Measurements from ENCODE around the gene MARF1. TPM values are rescaled to one million over a fixed set of nuclear protein-coding genes. Genes with fewer than 3 reads are reported as not detected.
"Not testable (repeated sequence)": the region's sequence is repeated elsewhere in the genome, so short reads cannot be mapped to it uniquely, and the experiment has no call there.

Gene MARF1
- total RNA-seq, 1 donor from 2014 or later, result 58.8 TPM

GRCh38 chr16:15578824-15579223, 64.1 kb downstream of the MARF1 start:
- Mint-ChIP-seq H3K4me1 (ENCODE audit: low read depth) (peaks cover 11% of the 10 kb centered on the region), H3K4me3 (no peak overlapping the region), H3K36me3 (ENCODE audit: low read depth) (peaks cover 7% of the 10 kb centered on the region), H3K9me3 (peaks cover 10% of the 10 kb centered on the region), H3K27ac (no peak overlapping the region), H3K27me3 (ENCODE audit: insufficient read depth) (no peaks in the 10 kb centered on the region)
- intact Hi-C loops (cut with micrococcal nuclease), result no loop called here
- DNase-seq (ENCODE audit: low spot score), result no peak

DNA sequence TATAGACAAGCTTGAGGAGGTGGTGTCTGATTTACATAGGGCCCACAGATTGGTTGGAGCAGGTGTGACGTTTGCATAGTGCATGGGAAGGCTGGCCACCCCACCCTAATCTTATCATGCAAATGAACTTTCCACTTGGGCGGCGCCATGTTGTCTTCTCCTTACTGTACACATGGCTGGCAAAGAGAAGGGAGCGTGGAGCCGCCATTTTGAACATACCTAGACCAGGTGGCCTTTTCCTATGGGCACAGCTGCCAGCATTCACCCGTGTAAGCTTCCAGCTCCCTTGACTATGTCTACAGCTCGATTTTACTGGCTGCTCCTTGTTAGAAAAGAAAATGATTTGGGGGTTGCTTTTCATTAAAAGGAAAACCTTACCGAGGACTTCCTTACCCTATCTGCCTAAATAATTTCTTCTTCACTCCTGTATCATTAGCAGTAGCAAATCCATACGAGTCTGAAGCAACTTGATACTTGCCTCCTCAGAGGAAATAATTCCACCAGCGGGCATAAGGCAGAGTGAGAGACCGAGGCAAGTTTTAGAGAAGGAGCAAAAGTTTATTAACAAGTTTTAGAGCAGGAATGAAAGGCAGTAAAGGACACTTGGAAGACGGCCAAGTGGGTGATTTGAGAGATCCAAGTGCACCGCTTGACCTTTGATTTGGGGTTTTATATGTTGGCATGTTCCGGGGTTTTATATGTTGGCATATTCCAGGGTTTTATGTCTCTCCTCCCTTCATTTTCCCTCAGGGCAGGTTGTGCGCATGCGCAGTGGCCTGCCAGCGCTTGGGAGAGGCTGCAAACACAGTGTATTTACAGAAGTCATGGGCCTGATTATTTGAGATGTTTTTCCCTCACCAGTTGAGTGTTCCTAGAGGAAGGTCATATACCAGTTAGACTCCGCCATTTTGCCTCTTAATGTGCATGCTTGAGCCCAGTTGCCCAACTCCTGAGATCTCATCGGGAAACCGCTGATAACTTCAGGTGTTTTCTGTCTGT, 65.7 kb downstream of the MARF1 start:
- no peaks in the 10 kb centered on the region for H3K27me3 Mint-ChIP-seq (ENCODE audit: insufficient read depth)
- no peak overlapping the region for H3K27ac Mint-ChIP-seq
- H3K4me3 Mint-ChIP-seq, result no peak overlapping the region
- H3K9me3 Mint-ChIP-seq, result peaks cover 24% of the 10 kb centered on the region
- peaks cover 11% of the 10 kb centered on the region for H3K36me3 Mint-ChIP-seq (ENCODE audit: low read depth)
- intact Hi-C loops (cut with micrococcal nuclease), result no loop called here
- DNase-seq (ENCODE audit: low spot score), result no peak
- peaks cover 25% of the 10 kb centered on the region for H3K4me1 Mint-ChIP-seq (ENCODE audit: low read depth)

- H3K4me3 Mint-ChIP-seq, result no peak overlapping the region
- no peaks in the 10 kb centered on the region for H3K27me3 Mint-ChIP-seq (ENCODE audit: insufficient read depth)
- peaks cover 26% of the 10 kb centered on the region for H3K9me3 Mint-ChIP-seq
- peaks cover 27% of the 10 kb centered on the region for H3K4me1 Mint-ChIP-seq (ENCODE audit: low read depth)
- peaks cover 14% of the 10 kb centered on the region for H3K36me3 Mint-ChIP-seq (ENCODE audit: low read depth)
- H3K27ac Mint-ChIP-seq, result no peak overlapping the region
- no peak for DNase-seq (ENCODE audit: low spot score)
- intact Hi-C loops (cut with micrococcal nuclease), result no loop called here
Measured at GRCh38 chr16:15575293-15576049, 67.5 kb downstream of the MARF1 start.

DNA sequence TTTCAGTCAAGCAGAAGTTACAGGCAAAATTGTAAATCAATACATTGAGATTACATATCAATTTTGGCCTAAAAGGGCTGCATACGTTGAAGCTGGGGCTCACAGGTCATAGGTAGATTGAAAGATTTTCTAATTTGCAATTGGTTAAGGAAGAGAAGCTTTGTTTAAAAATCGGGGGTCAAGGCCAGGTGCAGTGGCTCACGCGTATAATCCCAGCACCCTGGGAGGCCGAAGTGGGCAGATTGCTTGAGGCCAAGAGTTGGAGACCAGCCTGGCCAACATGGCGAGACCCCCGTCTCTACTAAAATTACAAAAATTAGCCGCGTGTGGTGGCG, 68.4 kb downstream of the MARF1 start:
- H3K27me3 Mint-ChIP-seq (ENCODE audit: insufficient read depth), result no peaks in the 10 kb centered on the region
- H3K27ac Mint-ChIP-seq, result no peak overlapping the region
- peaks cover 26% of the 10 kb centered on the region for H3K9me3 Mint-ChIP-seq
- intact Hi-C loops (cut with micrococcal nuclease), result no loop called here
- peaks cover 14% of the 10 kb centered on the region for H3K36me3 Mint-ChIP-seq (ENCODE audit: low read depth)
- no peak for DNase-seq (ENCODE audit: low spot score)
- H3K4me1 Mint-ChIP-seq (ENCODE audit: low read depth), result peaks cover 27% of the 10 kb centered on the region
- H3K4me3 Mint-ChIP-seq, result no peak overlapping the region

GRCh38 chr16:15573896-15574613, 68.9 kb downstream of the MARF1 start:
- not testable (repeated sequence) for H3K27me3 Mint-ChIP-seq (ENCODE audit: insufficient read depth); H3K4me3 Mint-ChIP-seq; H3K27ac Mint-ChIP-seq; DNase-seq (ENCODE audit: low spot score)
- intact Hi-C loops (cut with micrococcal nuclease), result loop anchor here (2.0 kb wide), 1 partner anchor 85 kb away; no protein-coding TSS in a partner anchor
- H3K36me3 Mint-ChIP-seq (ENCODE audit: low read depth), result peaks cover 15% of the 10 kb centered on the region
- H3K4me1 Mint-ChIP-seq (ENCODE audit: low read depth), result peaks cover 27% of the 10 kb centered on the region
- peaks cover 26% of the 10 kb centered on the region for H3K9me3 Mint-ChIP-seq

DNA sequence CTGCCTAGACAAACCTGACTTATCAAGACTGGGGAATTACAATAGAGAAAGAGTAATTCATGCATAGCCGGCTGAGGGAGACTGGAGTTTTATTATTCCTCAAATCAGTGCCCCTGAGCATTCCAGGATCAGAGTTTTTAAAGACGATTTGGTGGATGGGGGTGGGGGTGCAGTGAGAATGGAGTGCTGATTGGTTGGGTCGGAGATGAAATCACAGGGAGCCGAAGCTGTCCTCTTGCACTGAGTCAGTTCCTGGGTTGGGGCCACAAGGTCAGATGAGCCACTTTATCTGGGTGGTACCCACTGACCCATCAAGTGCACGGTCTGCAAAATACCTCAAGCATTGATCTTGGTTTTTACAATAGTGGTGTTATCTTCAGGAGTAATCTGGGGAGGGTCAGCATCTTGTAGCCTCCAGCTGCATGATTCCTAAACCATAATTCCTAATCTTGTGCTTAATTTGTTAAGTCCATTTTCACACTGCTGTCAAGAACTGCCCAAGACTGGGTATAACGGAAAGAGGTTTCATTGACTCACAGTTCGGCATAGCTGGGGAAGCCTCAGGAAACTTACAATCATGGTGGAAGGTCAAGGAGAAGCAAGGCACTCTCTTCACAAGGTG, 69.6 kb downstream of the MARF1 start:
- no peak overlapping the region for H3K4me3 Mint-ChIP-seq
- intact Hi-C loops (cut with micrococcal nuclease), result loop anchor here (2.0 kb wide), 1 partner anchor 85 kb away; no protein-coding TSS in a partner anchor
- peaks cover 26% of the 10 kb centered on the region for H3K9me3 Mint-ChIP-seq
- no peak for DNase-seq (ENCODE audit: low spot score)
- peak overlapping the region; percentile 69 for H3K27ac Mint-ChIP-seq
- H3K27me3 Mint-ChIP-seq (ENCODE audit: insufficient read depth), result no peaks in the 10 kb centered on the region
- peaks cover 17% of the 10 kb centered on the region for H3K36me3 Mint-ChIP-seq (ENCODE audit: low read depth)
- H3K4me1 Mint-ChIP-seq (ENCODE audit: low read depth), result peaks cover 27% of the 10 kb centered on the region

GRCh38 chr16:15572329-15573001, 70.5 kb downstream of the MARF1 start:
- H3K36me3 Mint-ChIP-seq (ENCODE audit: low read depth), result peaks cover 17% of the 10 kb centered on the region
- H3K27me3 Mint-ChIP-seq (ENCODE audit: insufficient read depth), result no peaks in the 10 kb centered on the region
- H3K27ac Mint-ChIP-seq, result peak overlapping the region; percentile 69
- no peak overlapping the region for H3K4me3 Mint-ChIP-seq
- peaks cover 26% of the 10 kb centered on the region for H3K9me3 Mint-ChIP-seq
- intact Hi-C loops (cut with micrococcal nuclease), result loop anchor here (1.0 to 2.0 kb wide), 3 partner anchors 19 to 84 kb away; no protein-coding TSS in a partner anchor
- peaks cover 27% of the 10 kb centered on the region for H3K4me1 Mint-ChIP-seq (ENCODE audit: low read depth)
- no peak for DNase-seq (ENCODE audit: low spot score)

GRCh38 chr16:15571557-15571956, 71.4 kb downstream of the MARF1 start:
- H3K4me1 Mint-ChIP-seq (ENCODE audit: low read depth), result peaks cover 27% of the 10 kb centered on the region

GRCh38 chr16:15570666-15571065, 72.3 kb downstream of the MARF1 start:
- Mint-ChIP-seq H3K4me1 (ENCODE audit: low read depth) (peaks cover 27% of the 10 kb centered on the region), H3K36me3 (ENCODE audit: low read depth) (peaks cover 17% of the 10 kb centered on the region), H3K9me3 (peaks cover 19% of the 10 kb centered on the region)
- H3K27me3 Mint-ChIP-seq (ENCODE audit: insufficient read depth); H3K27ac Mint-ChIP-seq; intact Hi-C loops (cut with micrococcal nuclease); DNase-seq (ENCODE audit: low spot score); H3K4me3 Mint-ChIP-seq: not testable (repeated sequence)

More at GRCh38 chr16:15571557-15571956, 71.4 kb downstream of the MARF1 start:
- Mint-ChIP-seq H3K36me3 (ENCODE audit: low read depth) (peaks cover 17% of the 10 kb centered on the region), H3K27me3 (ENCODE audit: insufficient read depth) (no peaks in the 10 kb centered on the region), H3K27ac (peak overlapping the region; percentile 49), H3K9me3 (peaks cover 23% of the 10 kb centered on the region), H3K4me3 (no peak overlapping the region)
- no peak for DNase-seq (ENCODE audit: low spot score)
- intact Hi-C loops (cut with micrococcal nuclease), result no loop called here

GRCh38 chr16:15567823-15568222, 75.1 kb downstream of the MARF1 start:
- peaks cover 21% of the 10 kb centered on the region for H3K4me1 Mint-ChIP-seq (ENCODE audit: low read depth)
- no peaks in the 10 kb centered on the region for H3K27me3 Mint-ChIP-seq (ENCODE audit: insufficient read depth)
- H3K9me3 Mint-ChIP-seq, result peaks cover 12% of the 10 kb centered on the region
- peaks cover 16% of the 10 kb centered on the region for H3K36me3 Mint-ChIP-seq (ENCODE audit: low read depth)
- no peak overlapping the region for H3K4me3 Mint-ChIP-seq
- no peak for DNase-seq (ENCODE audit: low spot score)
- intact Hi-C loops (cut with micrococcal nuclease), result no loop called here
- no peak overlapping the region for H3K27ac Mint-ChIP-seq

DNA sequence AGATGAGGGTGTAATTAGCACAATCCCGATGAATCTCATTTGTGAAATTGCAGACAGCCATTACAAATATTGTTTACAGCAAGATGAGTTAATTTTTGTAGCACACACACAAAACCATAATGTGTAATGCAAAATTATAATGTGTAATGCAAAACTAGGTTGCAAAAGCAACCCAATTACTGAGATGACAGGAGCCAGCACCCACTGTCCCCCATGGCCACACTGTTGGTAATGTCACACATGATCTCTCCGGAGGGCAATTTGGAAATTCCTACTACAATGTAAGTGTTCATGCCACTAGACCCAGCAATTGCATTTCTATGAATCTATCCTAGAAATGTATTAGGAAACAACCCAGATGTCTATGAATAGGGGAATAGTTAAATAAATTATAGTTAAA, 76.9 kb downstream of the MARF1 start:
- peaks cover 4% of the 10 kb centered on the region for H3K9me3 Mint-ChIP-seq
- H3K27me3 Mint-ChIP-seq (ENCODE audit: insufficient read depth), result no peaks in the 10 kb centered on the region
- no peak overlapping the region for H3K4me3 Mint-ChIP-seq
- H3K36me3 Mint-ChIP-seq (ENCODE audit: low read depth), result peaks cover 7% of the 10 kb centered on the region
- H3K27ac Mint-ChIP-seq, result no peak overlapping the region
- H3K4me1 Mint-ChIP-seq (ENCODE audit: low read depth), result peaks cover 8% of the 10 kb centered on the region
- intact Hi-C loops (cut with micrococcal nuclease), result no loop called here
- DNase-seq (ENCODE audit: low spot score), result no peak

Data from activated T-helper 1 cell treated with anti-CD3 and anti-CD28 coated beads, Interleukin-12 subunit alpha, Interleukin-12 subunit beta, Interleukin-2, Interleukin-4 antibody, amounts not matched to agents 30 ng/mL and 10 ng/mL and 1 ng/mL, durations not matched to agents 14 hours and 24 hours and 36 hours (primary cell).